Right atrium auricular region (tissue), 2 donors: ENCODE data around the gene NHLRC4. TPM values are rescaled to one million over a fixed set of nuclear protein-coding genes. Genes with fewer than 3 reads are reported as not detected.

ENCODE experiments used
- DNase-seq: peaks from one replicate; pipeline ENCODE4 v3.0.0-alpha.2; 2019; ENCODE audit warnings: low spot score
- H3K27ac ChIP-seq, 2 donors: fragments of 200-600 bp; sonication (generic); 1 replicate in 1 of 2; 2 replicates in 1 of 2; pipeline ENCODE4 v1.5.1; 2016 to 2019
- H3K27me3 ChIP-seq, 2 donors: fragments of 200-600 bp; sonication (generic); one replicate each; pipeline versions ENCODE4 v1.5.1 to v1.6.0; 2017 to 2019
- H3K36me3 ChIP-seq: fragments of 200-600 bp; sonication (generic); one replicate; pipeline ENCODE4 v1.5.1; 2016
- H3K4me1 ChIP-seq, 2 donors: fragments of 200-600 bp; sonication (generic); one replicate each; pipeline versions ENCODE4 v1.5.1 to v1.6.0; 2017 to 2019
- H3K4me3 ChIP-seq, 2 donors: fragments of 200-600 bp; sonication (generic); 1 replicate in 1 of 2; 2 replicates in 1 of 2; pipeline ENCODE4 v1.5.1; 2017 to 2019; ENCODE audit warnings: mild to moderate bottlenecking in 1 of 2, moderate library complexity in 1 of 2
- H3K9me3 ChIP-seq, 2 donors: fragments of 200-600 bp; sonication (generic); one replicate each; pipeline ENCODE4 v1.5.1; 2019
- CTCF ChIP-seq, 2 donors: fragments of 200-600 bp; sonication (generic); IDR thresholded peaks; one replicate each; pipeline ENCODE4 v1.5.1; 2019; ENCODE audit warnings: antibody characterized with exemption in 2 of 2
- total RNA-seq, 2 donors: library from RNA; depleted of rRNA; stranded (reverse); fragments of >200 nt; gene quantifications; one replicate each; pipeline ENCODE4 v1.1.0, GENCODE V29; 2016

NHLRC4 gene
- total RNA-seq, 2 donors from 2014 or later: 0.43 to 0.74 TPM

DNA sequence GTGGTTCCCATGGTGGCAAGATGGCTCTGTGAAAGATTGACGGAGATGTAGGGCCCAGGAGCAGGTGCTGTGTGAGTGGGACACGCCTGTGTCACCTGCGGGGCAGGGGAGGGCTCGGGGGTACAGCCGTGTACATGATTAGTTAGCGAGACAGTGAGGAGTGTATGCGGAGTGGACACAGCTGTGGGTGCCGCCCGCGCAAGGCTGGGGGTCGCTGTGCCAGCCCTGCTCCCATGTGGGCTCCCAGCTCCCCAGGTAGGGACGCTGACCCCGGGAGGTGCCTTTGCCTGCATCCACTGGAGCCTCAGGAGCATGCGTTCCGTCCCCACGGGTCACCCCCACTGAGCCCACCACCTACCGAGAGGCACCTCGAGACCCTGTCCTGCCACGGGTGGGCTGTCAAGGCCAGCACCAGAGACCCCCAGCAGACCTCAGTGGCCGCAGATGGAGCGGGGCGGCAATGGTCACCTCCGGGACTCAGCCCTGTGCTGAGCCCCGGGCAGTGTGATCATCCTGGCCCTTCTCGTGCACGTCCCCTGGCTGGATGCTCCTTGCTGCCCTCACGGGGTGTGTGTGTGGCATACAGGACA lies 31.9 kb upstream of the NHLRC4 start:
- no peak for DNase-seq
- H3K27ac ChIP-seq: no peak overlapping the region
- no peak for TF ChIP-seq CTCF (IDR thresholded peaks at IDR 0.05)
- H3K4me3 ChIP-seq: no peak overlapping the region
- H3K27me3 ChIP-seq: no peaks in the 10 kb centered on the region
- peaks cover 0 to 21% of the 10 kb centered on the region in 2 donors for H3K4me1 ChIP-seq
- no peaks in the 10 kb centered on the region for H3K9me3 ChIP-seq
- H3K36me3 ChIP-seq: no peaks in the 10 kb centered on the region

DNA sequence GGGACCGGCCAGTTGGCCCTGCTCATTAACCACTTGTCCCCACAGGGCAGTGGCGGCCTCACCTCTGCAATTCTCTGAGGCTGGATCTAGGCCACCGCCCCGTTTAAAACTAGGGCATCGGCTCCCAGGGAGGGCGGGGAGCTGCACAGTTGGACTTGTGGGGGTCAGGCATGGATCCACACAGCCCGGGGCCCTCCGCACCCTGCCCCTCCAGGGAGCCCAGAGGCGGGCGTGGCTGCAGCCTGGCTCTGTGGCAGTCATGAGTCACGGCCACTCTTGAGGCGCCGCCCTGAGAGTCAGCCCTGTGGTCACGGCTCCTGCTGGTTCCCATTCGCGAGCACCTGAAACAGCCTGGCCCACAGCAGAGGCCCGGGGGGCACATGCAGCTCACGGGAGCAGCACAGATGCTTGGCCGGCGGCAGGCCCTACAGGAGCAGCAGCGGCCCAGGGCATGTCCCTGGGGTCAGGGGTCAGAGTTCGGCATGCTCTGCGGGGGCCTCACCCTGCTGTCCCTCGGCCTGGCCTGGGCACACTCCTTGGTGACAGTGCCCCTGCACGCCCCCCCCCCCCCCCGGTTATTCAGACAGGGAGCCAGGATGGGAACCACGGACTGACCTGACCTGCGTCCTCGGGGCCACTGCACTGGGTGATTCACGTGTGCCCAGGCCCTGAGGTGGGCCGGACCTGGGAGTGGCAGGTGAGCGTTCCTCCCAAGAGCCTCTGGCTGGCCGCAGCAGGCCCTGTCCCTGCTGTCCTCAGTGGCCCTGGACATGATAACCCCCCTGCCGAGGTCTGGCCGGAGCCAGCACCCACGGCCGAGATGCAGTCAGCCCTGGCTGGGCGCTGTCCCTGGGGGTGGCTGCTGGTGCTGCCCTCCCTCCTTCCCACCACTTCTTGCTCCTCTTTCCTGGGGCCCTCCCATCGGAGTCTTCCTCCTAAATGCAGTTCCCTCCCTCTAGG lies 31.1 kb upstream of the NHLRC4 start:
- Histone ChIP-seq H3K27ac (no peak overlapping the region), H3K36me3 (peaks cover 7% of the 10 kb centered on the region), H3K9me3 (no peaks in the 10 kb centered on the region), H3K4me1 (peaks cover 0 to 13% of the 10 kb centered on the region in 2 donors), H3K27me3 (no peaks in the 10 kb centered on the region), H3K4me3 (no peak overlapping the region)
- TF ChIP-seq CTCF (IDR thresholded peaks at IDR 0.05): no peak
- peak; percentile 63 for DNase-seq

- Histone ChIP-seq H3K27me3 (no peaks in the 10 kb centered on the region), H3K4me1 (peaks cover 0 to 12% of the 10 kb centered on the region in 2 donors), H3K36me3 (peaks cover 10% of the 10 kb centered on the region), H3K27ac (no peak overlapping the region), H3K9me3 (no peaks in the 10 kb centered on the region), H3K4me3 (no peak overlapping the region)
- no peak for TF ChIP-seq CTCF (IDR thresholded peaks at IDR 0.05)
- DNase-seq: no peak
Measured at GRCh38 chr16:536746-537145, 30.1 kb upstream of the NHLRC4 start.

GRCh38 chr16:537415-538335 lies 29.1 kb upstream of the NHLRC4 start:
- no peak for DNase-seq
- Histone ChIP-seq H3K4me3 (no peak overlapping the region), H3K27me3 (no peaks in the 10 kb centered on the region), H3K4me1 (peaks cover 0 to 12% of the 10 kb centered on the region in 2 donors), H3K9me3 (no peaks in the 10 kb centered on the region), H3K36me3 (peaks cover 10% of the 10 kb centered on the region), H3K27ac (no peak overlapping the region)
- no peak for TF ChIP-seq CTCF (IDR thresholded peaks at IDR 0.05)

DNA sequence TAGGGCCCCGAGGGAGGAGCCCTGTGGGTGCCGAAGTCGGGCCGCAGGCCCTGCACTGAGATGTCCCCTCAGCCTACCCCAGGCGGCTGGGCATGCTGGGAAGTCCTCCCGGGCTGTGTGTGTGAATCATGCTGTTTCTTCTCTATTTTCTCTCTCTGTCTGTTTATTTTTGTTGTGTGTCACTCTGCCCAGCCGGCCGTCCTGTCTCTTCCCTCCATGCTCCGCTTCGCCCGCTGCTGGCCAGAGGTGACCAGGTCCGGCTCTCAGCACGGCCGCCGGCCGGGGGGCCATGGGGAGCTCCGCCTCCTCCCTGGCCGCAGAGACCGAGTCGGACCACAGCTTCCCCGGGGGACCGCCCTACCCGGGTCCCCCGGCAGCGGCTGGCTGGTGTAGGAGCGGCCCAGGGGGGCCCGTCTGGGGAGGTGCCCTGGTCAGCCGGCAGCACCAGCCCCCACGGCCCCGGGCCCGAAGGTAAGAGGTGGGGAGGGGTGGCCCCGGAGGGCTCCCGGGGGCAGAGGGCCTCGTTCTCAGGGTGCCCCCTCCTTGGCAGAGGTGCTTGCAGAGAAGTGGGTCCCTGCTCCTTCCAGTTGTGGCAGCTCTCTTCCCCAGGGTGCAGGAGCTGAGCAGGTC lies 26.8 kb upstream of the NHLRC4 start:
- no peak for DNase-seq
- Histone ChIP-seq H3K9me3 (no peaks in the 10 kb centered on the region), H3K27ac (no peak overlapping the region), H3K36me3 (peaks cover 10% of the 10 kb centered on the region), H3K4me1 (peaks cover 0 to 3% of the 10 kb centered on the region in 2 donors), H3K27me3 (no peaks in the 10 kb centered on the region), H3K4me3 (no peak overlapping the region)
- TF ChIP-seq CTCF (IDR thresholded peaks at IDR 0.05): no peak
